ENCODE results near the gene DHRS7. TPM values are rescaled to one million over a fixed set of nuclear protein-coding genes. Genes with fewer than 3 reads are reported as not detected.
"Not testable (repeated sequence)": the region's sequence is repeated elsewhere in the genome, so short reads cannot be mapped to it uniquely, and the experiment has no call there.

The DHRS7 gene
- total RNA-seq, 1 donor from 2014 or later: 34.2 TPM

DNA sequence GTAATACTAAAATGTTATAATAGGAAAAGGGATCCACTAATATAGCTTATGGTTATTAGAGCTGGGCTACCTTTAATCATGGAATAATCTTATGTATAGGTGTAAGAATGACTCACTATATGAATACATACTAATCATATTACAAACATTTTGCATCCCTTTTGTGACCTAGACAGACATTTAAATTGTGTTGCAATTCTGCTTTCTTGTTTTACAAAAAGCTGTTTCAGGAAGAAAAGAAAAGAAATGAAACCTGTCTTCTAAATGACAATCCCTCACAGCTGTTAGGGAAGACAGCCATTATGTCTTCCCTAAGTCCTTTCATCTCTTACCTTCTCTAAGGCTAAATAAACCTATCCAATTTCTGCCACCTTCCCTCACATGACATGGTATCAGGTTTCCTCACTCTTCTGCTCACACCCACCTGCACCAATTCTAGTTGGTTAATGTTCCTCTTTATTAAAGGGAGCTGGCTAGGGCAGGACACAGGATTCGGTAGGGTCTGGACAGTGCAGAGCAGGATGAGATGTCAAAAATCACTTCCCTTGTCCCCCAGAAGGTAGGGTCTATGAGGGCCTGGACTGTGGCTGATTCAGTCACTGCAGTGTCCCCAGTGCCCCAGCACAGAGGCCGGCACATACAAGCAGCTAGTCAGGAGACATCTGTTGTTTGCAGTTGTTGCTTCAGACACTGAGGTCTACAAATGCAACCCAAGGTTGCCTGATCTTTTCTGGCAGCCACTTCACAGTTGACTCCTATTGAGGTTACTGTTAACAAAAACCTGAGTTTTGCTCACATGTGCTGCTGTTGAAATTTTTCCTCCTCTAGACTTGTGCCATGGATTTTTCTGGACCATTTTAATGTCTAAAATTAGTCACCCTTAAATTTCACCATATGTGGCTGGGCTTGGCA lies 3.7 kb downstream of the DHRS7 start:
- no peak for DNase-seq
- ATAC-seq: no peak
- intact Hi-C loops (cut with micrococcal nuclease): no loop called here

DNA sequence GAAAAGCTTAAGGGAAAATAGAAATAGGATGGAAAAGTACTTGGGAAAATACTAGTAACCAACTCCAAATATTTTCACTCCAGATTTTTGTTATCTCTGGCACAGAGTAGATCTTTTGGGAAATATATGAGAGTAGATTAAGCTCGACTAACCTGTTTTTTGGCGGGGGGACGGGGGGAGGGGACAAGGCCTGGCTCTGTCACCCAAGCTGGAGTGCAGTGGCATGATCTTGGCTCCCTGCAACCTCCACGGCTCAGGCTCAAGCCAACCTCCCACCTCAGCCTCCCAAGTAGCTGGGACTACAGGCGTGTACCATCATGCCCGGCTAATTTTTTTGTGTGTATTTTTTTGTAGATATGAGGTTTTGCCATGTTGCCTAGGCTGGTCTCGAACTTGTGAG lies 4.8 kb downstream of the DHRS7 start:
- ATAC-seq (no peak), DNase-seq (no peak)
- intact Hi-C loops (cut with micrococcal nuclease): no loop called here

GRCh38 chr14:60154671-60155070 lies 10.5 kb downstream of the DHRS7 start:
- no peak for ATAC-seq
- no peak for DNase-seq
- intact Hi-C loops (cut with micrococcal nuclease): no loop called here

DNA sequence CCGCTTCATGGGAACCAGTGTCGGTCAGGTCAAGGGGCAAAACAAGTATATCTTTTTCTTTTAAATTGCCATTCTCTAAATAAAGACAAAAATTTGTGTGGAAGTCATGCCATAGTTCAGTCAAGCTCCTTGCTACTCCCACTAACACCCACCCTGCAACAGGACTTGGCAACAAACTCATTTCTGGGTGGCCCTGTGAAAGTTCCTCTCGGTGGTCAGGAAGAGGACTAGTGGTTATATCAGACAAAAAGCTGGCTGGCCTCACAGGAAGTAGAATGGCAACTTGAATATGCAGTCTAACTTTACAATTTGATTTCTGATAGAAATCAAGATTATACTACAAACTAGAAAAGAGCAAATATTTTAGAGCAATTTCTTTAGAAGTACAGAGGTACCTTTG lies 11.2 kb downstream of the DHRS7 start:
- intact Hi-C loops (cut with micrococcal nuclease): no loop called here
- no peak for ATAC-seq
- no peak for DNase-seq

DNA sequence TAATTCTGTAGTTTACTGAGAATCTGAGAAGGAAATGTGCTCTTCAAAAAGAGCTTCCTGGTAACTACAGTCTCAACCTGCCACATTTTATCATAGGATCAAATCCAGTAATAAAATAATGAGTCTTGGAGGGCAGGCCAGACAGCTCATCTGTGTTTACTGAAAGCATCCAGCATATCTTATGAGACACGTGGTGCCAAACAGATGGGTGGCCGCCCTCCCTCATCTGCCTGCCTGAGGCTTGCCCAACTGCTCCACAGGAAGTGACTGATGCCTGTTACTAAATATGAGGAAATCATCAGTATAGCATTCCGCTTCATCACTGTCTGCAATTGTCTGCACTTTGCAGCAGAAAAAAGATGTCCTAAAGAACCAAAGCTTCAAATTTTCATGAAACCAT lies 13.5 kb downstream of the DHRS7 start:
- ATAC-seq: peak; percentile 91
- DNase-seq: peak; percentile 77
- intact Hi-C loops (cut with micrococcal nuclease): no loop called here

- no peak for DNase-seq
- ATAC-seq: no peak
- intact Hi-C loops (cut with micrococcal nuclease): no loop called here
Measured at GRCh38 chr14:60134702-60135101, 30.5 kb downstream of the DHRS7 start.

GRCh38 chr14:60133487-60133886 lies 31.7 kb downstream of the DHRS7 start:
- intact Hi-C loops (cut with micrococcal nuclease): no loop called here
- DNase-seq (no peak), ATAC-seq (no peak)

- ATAC-seq (no peak), DNase-seq (no peak)
- intact Hi-C loops (cut with micrococcal nuclease): no loop called here
Measured at GRCh38 chr14:60125918-60126317, 39.3 kb downstream of the DHRS7 start.

GRCh38 chr14:60116181-60116580 lies 49.0 kb downstream of the DHRS7 start:
- intact Hi-C loops (cut with micrococcal nuclease): no loop called here
- DNase-seq (no peak), ATAC-seq (no peak)

DNA sequence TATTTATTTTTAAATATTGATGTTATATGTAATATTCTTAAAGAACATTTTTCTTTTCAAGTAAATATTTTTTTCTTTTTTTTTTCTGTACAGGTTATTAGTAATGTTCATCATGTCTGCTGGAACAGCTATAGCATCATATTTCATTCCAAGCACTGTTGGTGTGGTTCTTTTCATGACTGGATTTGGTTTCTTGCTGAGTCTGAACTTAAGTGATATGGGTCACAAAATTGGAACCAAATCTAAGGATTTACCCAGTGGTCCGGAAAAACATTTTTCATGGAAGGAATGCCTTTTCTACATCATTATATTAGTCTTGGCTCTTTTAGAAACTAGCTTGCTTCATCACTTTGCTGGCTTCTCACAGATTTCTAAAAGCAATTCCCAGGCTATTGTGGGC lies 50.3 kb downstream of the DHRS7 start:
- no peak for DNase-seq
- ATAC-seq: no peak
- intact Hi-C loops (cut with micrococcal nuclease): no loop called here

GRCh38 chr14:60111732-60112131 lies 53.5 kb downstream of the DHRS7 start:
- ATAC-seq: no peak
- no peak for DNase-seq
- intact Hi-C loops (cut with micrococcal nuclease): no loop called here

DNA sequence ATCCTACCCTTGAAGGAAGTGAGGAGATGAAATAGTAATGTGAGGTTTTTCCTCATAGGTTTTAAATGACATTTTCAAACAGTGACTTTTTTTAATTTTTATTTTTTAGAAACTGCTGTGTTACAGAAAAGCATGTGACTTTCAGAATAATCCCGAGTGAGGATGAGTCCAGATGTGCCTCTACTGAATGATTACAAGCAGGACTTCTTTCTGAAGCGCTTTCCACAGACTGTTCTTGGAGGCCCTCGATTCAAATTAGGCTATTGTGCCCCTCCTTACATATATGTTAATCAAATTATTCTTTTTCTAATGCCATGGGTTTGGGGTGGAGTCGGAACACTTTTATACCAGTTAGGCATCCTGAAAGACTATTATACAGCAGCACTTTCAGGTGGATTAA lies 57.7 kb downstream of the DHRS7 start:
- no peak for DNase-seq
- intact Hi-C loops (cut with micrococcal nuclease): no loop called here
- ATAC-seq: no peak

GRCh38 chr14:60106339-60106738 lies 58.9 kb downstream of the DHRS7 start:
- DNase-seq (no peak), ATAC-seq (peak; percentile 66)
- intact Hi-C loops (cut with micrococcal nuclease): no loop called here

DNA sequence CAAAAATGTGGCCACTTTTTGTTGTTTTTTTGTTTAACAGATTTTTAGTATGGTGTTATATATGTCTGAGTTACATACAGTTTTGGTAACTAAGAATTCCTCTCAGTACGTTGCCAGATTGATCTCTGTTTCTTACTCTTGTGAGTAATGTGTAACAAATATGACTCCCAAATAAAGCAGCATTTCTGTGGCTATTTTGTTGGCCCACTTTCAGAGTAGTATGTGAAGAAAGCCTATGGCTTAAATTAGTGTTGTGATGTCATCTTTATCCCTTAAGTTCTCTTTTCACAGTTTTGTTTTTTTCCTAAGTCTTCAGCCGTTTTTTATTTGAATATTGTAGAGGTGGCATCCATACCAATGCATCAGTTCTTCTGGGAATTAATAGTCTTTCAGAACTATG lies 62.8 kb downstream of the DHRS7 start:
- ATAC-seq (no peak), DNase-seq (no peak)
- intact Hi-C loops (cut with micrococcal nuclease): no loop called here

DNA sequence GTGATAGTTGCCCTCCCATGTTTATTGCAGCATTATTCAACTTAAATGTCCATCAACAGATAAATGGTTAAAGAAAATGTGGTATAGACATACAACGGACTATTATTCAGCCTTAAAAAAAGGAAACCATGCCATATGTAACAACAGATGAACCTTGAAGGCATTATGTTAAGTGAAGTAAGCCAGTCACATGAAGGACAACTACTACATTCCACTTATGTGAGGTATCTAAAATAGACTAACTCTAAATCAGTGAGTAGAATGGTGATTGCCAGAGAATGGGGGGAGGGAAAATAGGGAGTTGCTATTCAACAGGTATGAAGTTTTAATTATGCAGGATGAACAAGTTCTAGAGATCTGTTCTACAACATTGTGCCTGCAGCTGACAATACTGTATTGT lies 63.4 kb downstream of the DHRS7 start:
- intact Hi-C loops (cut with micrococcal nuclease): no loop called here
- ATAC-seq (peak; percentile 70), DNase-seq (no peak)

GRCh38 chr14:60099855-60100254 lies 65.3 kb downstream of the DHRS7 start:
- DNase-seq; ATAC-seq; intact Hi-C loops (cut with micrococcal nuclease): not testable (repeated sequence)

DNA sequence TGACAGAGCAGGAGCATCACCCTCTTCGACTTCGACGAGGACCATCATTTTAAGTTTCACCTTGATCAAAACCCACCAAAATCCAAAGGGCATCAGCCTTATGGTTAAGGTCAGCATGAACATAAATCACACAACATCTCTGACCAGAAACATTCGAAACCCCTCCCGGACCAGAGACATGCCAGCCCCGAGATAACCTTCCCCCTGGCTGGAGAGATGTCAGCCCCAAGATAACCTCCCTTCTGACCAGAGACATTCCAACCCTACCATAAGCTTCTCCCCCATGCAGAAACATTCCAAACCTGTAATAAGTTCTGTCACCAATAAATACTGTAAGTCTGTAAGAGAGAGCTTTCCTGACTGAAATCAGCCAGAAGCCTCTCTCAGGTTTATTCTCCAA lies 67.2 kb downstream of the DHRS7 start:
- no peak for ATAC-seq
- no peak for DNase-seq
- intact Hi-C loops (cut with micrococcal nuclease): no loop called here

- DNase-seq (no peak), ATAC-seq (no peak)
- intact Hi-C loops (cut with micrococcal nuclease): no loop called here
Measured at GRCh38 chr14:60095781-60096450, 69.3 kb downstream of the DHRS7 start.

GRCh38 chr14:60095231-60095630 lies 70.0 kb downstream of the DHRS7 start:
- ATAC-seq (no peak), DNase-seq (no peak)
- intact Hi-C loops (cut with micrococcal nuclease): no loop called here

- no peak for DNase-seq
- intact Hi-C loops (cut with micrococcal nuclease): no loop called here
- peak; percentile 2 for ATAC-seq
Measured at GRCh38 chr14:60094306-60094897, 70.8 kb downstream of the DHRS7 start.
